SK-N-SH treated with all-trans-retinoic acid at 6 μM for 48 hours (cell line): ENCODE measurements around the gene NNMT.

ENCODE experiments used
- ARNTL ChIP-seq: fragments of 450-650 bp; formaldehyde crosslinking; IDR thresholded peaks from 2 replicates; pipeline ENCODE4 v1.5.0; 2020; ENCODE audit warnings: low read depth, mild to moderate bottlenecking, moderate library complexity, borderline replicate concordance
- ISL1 ChIP-seq: fragments of 250-450 bp; sonication (Bioruptor Pico); IDR thresholded peaks from 2 replicates; pipeline ENCODE4 v2.1.2; 2022; ENCODE audit warnings: mild to moderate bottlenecking, moderate library complexity
- PPARA ChIP-seq: fragments of 250-450 bp; sonication (Bioruptor Pico); IDR thresholded peaks from 2 replicates; pipeline ENCODE4 v1.5.0; 2020; ENCODE audit warnings: mild to moderate bottlenecking, borderline replicate concordance
- RARB ChIP-seq: fragments of 250-450 bp; sonication (Bioruptor Pico); IDR thresholded peaks from 2 replicates; pipeline ENCODE4 v1.8.0; 2021; ENCODE audit warnings: mild to moderate bottlenecking, moderate library complexity
- TOX ChIP-seq: fragments of 250-450 bp; sonication (Bioruptor Pico); IDR thresholded peaks from 2 replicates; pipeline ENCODE4 v1.8.0; 2021; ENCODE audit warnings: mild to moderate bottlenecking, moderate library complexity, borderline replicate concordance
- ZFP3 ChIP-seq: fragments of 250-450 bp; sonication (Bioruptor Pico); IDR thresholded peaks from 2 replicates; pipeline ENCODE4 v1.5.0; 2020; ENCODE audit warnings: mild to moderate bottlenecking, moderate library complexity
- ZFP30 ChIP-seq: fragments of 450-650 bp; formaldehyde crosslinking; IDR thresholded peaks from 2 replicates; pipeline ENCODE4 v1.5.0; 2022; ENCODE audit warnings: mild to moderate bottlenecking, moderate library complexity

DNA sequence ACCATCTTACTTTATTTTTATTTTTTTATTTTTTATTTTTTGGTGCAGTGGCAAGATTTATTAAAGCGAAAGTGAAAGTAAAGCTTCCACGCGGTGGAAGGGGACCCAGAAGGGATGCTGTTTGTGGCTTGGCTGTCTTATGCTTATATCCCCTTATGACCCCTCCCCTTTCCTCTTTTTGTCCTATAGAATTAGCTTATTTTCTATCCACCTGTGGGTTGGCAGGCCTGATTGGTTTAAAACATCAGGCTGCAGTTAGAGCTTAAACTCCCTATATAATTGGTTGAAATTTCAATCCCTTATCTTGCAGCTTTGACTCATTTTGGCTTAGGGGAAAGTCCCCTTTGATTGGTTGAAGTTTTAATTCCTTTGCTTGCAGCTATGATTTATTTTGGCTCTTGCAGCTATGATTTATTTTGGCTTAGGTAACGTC is 50.5 kb downstream of the NNMT start:
- TF ChIP-seq ARNTL (CRISPR knock-in tag) (no peak), ISL1 (no peak), ZFP3 (CRISPR knock-in tag) (no peak), PPARA (CRISPR knock-in tag) (no peak), ZFP30 (CRISPR knock-in tag) (no peak), RARB (CRISPR knock-in tag) (no peak), TOX (CRISPR knock-in tag) (no peak)
